ENCODE measurements around the gene GBGT1. TPM values are rescaled to one million over a fixed set of nuclear protein-coding genes. Genes with fewer than 3 reads are reported as not detected.

The GBGT1 gene
- total RNA-seq, 2 experiments from 2014 or later, result 3.6 to 4.1 TPM

DNA sequence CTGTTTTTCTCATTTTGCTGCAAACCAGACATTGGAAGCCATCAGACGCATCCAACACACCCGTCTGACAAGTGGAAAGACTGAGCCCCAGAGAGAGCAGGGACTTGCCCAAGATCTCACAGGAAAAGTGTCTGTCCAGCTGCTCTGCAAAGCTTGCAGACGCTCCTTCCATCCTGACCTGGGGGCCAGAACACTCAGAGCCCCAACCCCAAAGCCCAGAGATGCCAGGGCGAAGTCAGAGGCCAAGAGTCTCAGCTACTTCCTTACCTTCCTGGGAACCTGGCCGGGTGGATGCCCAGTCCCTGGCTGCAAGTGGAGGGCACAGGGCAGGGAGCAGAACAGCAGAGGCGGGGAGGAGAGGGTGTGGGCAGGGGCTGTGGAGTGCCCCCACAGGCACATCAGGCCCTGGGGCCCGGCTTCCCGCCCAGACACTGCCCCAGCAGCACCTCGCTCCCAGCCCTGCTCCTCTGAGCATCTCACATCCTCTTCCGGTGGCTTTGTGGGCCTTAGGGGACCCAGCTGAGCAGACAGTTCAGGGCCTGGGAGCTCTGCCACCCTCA is 32.9 kb downstream of the GBGT1 start:
- ChIA-PET CTCF (interaction anchor here (12.6 kb wide), 1 partner anchor 15 kb away, joined by 177 read pairs; no protein-coding TSS in a partner anchor), POLR2A (interaction anchor here (1.2 to 7.6 kb wide), 4 partner anchors 8 to 18 kb away, joined by 3 to 78 read pairs (median 4); no protein-coding TSS in a partner anchor)
- Mint-ChIP-seq H3K36me3 (ENCODE audit: low read depth) (peaks cover 21% of the 10 kb centered on the region), H3K27ac (peak overlapping the region; percentile 91), H3K9me3 (no peaks in the 10 kb centered on the region), H3K4me3 (peak overlapping the region; percentile 73), H3K27me3 (no peaks in the 10 kb centered on the region), H3K4me1 (ENCODE audit: low read depth) (peaks cover 83% of the 10 kb centered on the region)
- intact Hi-C loops (cut with micrococcal nuclease), result no loop called here
- DNase-seq (peak; percentile 76), ATAC-seq (peak; percentile 35)
- TF ChIP-seq, protein P1, sequence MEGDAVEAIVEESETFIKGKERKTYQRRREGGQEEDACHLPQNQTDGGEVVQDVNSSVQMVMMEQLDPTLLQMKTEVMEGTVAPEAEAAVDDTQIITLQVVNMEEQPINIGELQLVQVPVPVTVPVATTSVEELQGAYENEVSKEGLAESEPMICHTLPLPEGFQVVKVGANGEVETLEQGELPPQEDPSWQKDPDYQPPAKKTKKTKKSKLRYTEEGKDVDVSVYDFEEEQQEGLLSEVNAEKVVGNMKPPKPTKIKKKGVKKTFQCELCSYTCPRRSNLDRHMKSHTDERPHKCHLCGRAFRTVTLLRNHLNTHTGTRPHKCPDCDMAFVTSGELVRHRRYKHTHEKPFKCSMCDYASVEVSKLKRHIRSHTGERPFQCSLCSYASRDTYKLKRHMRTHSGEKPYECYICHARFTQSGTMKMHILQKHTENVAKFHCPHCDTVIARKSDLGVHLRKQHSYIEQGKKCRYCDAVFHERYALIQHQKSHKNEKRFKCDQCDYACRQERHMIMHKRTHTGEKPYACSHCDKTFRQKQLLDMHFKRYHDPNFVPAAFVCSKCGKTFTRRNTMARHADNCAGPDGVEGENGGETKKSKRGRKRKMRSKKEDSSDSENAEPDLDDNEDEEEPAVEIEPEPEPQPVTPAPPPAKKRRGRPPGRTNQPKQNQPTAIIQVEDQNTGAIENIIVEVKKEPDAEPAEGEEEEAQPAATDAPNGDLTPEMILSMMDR (IDR thresholded peaks at IDR 0.05), result no peak

DNA sequence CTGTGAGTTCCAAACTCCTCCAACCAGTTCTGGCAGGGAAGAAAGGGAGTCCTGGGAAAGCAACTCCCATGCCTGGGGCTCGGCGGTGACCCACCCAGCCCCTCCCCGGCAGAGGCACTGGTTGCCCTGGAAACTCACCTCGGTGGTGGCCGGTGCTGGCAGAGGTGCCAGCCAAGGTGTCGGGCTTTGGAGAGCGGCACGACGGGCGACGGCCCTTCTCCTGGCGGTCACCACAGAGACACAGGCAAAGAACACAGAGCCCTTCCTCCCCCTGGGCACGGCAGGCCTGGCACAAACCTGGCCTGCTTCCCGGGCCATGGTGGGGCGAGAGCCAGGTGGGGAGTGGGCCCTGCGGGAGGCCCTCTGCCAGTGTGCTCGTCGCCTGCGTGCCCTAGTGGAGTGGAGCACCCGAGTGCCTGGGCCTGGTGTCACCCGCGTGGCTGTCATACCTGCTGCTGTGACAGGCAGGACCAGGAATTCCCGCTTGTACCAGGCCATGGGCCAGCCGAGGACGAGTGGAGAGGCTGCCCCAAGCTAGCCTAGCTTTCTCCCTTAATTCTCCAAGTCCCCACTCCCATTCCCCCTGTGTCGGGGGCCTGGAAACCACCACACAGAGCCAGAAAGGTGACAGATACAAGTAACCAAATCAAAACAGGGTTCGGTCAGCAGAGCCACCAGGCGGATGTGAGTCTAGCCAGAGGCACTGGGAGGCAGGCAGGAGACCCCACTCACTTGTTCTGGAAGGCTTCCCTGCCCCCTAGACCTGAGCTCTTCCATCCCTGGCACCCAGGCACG is 34.5 kb downstream of the GBGT1 start:
- POLR2A ChIA-PET, result interaction anchor here (1.5 kb wide), 1 partner anchor 15 kb away, joined by 4 read pairs; no protein-coding TSS in a partner anchor
- peaks cover 79% of the 10 kb centered on the region for H3K4me1 Mint-ChIP-seq (ENCODE audit: low read depth)
- DNase-seq, result no peak
- CTCF ChIA-PET, result interaction anchor here (12.6 kb wide), 1 partner anchor 17 kb away, joined by 177 read pairs; no protein-coding TSS in a partner anchor
- TF ChIP-seq, protein P1 (IDR thresholded peaks at IDR 0.05), result no peak
- intact Hi-C loops (cut with micrococcal nuclease), result no loop called here
- H3K4me3 Mint-ChIP-seq, result peak overlapping the region; percentile 42
- no peak for ATAC-seq
- H3K27me3 Mint-ChIP-seq, result no peaks in the 10 kb centered on the region
- H3K36me3 Mint-ChIP-seq (ENCODE audit: low read depth), result peaks cover 21% of the 10 kb centered on the region
- H3K9me3 Mint-ChIP-seq, result no peaks in the 10 kb centered on the region
- H3K27ac Mint-ChIP-seq, result peak overlapping the region; percentile 76

DNA sequence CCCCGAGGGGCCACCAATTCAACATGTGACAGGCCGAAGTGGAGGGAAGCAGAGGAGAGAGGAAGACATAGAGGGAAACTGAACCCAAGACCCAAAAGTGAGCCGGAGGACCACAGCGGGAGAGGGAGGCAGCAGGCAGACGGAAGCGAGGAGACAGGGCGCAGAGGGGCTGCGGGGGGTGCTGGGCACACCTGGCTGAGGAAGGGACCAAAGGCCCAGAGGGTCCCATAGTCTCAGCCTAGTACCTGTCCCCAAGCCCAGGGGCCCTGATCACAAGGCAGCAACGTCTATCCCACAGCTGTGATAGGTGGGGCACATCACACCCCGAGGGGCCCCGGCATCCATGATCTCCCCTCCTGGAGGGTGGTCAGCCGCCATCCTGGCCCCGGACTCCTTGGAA is 35.6 kb downstream of the GBGT1 start:
- TF ChIP-seq, protein P1 (IDR thresholded peaks at IDR 0.05), result no peak
- intact Hi-C loops (cut with micrococcal nuclease), result no loop called here
- Mint-ChIP-seq H3K27me3 (no peaks in the 10 kb centered on the region), H3K9me3 (no peaks in the 10 kb centered on the region), H3K27ac (no peak overlapping the region), H3K4me3 (peak overlapping the region; percentile 49), H3K4me1 (ENCODE audit: low read depth) (peaks cover 80% of the 10 kb centered on the region), H3K36me3 (ENCODE audit: low read depth) (peaks cover 19% of the 10 kb centered on the region)
- no peak for DNase-seq
- ChIA-PET CTCF (interaction anchor here (12.6 kb wide), 1 partner anchor 18 kb away, joined by 177 read pairs; no protein-coding TSS in a partner anchor), POLR2A (no interaction called here)
- no peak for ATAC-seq

DNA sequence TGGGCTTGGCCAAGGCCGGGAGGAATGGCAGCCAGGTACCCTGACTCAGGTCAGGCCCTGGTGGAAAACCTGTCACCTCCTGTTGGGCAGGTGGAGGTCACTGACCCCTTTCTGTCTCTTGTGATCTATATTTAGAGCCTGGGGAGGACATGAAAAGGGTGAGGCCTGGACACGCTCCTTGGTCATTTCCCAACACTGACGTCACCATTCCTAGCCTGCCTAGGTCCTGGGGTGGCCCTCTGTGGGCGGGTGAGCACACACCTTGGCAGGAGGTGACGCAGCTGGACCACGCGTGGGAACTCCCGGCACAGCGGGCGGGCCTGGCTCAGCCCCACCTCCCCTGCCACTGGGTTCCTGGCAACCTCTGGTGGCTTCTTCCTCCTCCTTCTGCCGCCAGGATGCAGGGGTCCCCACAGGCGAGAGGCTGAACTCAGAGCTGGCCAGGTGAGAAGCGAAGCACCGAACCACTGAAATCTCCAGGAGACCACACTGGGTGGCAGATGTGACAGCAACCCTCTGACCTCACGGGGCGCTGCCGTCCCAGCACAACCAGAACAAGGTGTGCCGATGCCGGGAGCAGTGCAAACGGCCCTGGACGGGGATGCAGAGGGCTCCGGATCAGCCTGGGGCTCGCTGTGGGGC is 36.3 kb downstream of the GBGT1 start:
- Mint-ChIP-seq H3K9me3 (no peaks in the 10 kb centered on the region), H3K27ac (peak overlapping the region; percentile 66), H3K4me1 (ENCODE audit: low read depth) (peaks cover 81% of the 10 kb centered on the region), H3K27me3 (no peaks in the 10 kb centered on the region), H3K4me3 (peak overlapping the region; percentile 49), H3K36me3 (ENCODE audit: low read depth) (peaks cover 19% of the 10 kb centered on the region)
- CTCF ChIA-PET, result interaction anchor here (12.6 kb wide), 1 partner anchor 19 kb away, joined by 177 read pairs; no protein-coding TSS in a partner anchor
- POLR2A ChIA-PET, result interaction anchor here (1.6 kb wide), 2 partner anchors 8 to 16 kb away, joined by 3 to 5 read pairs; no protein-coding TSS in a partner anchor
- DNase-seq (peak; percentile 68), ATAC-seq (peak; percentile 21)
- TF ChIP-seq, protein P1 (IDR thresholded peaks at IDR 0.05), result no peak
- intact Hi-C loops (cut with micrococcal nuclease), result no loop called here

Measured in activated CD8-positive, alpha-beta T cell treated with anti-CD3 and anti-CD28 coated beads for 36 hours (primary cell).